ENCODE data around the gene TBCK. TPM values are rescaled to one million over a fixed set of nuclear protein-coding genes. Genes with fewer than 3 reads are reported as not detected.

The TBCK gene
- total RNA-seq, 1 experiment from 2014 or later, result 14.4 TPM

DNA sequence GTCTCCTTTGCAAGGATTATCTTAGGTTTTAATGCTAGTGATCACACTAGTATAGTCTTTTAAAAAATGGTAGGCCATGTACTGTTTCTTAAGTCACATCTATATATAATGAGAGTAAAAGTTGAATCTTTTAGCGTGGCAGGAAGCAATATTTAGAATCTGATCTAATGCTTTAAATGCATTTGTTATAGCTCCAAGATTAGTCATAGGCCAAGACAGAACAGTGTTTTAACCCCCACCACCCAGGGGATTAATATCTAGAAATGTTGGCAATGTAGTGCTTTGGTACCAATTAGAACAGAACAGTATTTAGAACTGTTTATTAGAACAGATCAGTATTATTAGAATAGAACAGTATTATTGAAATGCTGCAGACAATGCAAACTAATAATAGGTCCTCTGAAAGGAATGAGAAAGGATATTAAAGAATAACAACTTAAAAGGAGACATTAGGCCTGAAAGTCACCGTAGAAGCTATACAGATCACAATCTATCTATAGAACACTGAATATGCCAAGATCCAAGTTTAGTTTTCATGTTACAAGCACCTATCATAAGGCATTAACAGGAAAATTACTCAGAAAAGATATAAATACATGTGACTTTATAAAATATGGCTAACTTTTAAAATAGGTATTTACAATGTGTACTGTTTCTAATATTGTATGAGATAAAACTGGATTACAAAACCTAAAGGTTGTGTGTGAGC, 274.6 kb downstream of the TBCK start:
- DNase-seq (ENCODE audit: low spot score), result no peak

DNA sequence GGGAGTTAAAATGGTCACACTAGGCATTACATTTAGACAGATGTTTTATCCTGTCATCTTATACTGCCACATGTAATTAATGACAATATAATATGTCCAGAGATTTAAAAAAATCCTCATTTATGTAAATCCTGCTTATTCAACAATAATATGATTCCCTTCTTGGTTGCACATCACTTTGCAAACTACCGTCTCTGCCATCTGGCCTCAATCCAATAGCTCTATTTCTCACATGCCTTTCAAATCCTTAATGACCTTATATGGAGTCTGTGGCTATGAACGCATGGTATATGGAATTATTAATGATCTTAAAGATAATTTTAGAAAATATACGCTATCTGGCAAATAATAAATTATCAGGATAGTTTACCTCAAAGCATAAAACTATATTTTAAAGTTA, 276.2 kb downstream of the TBCK start:
- DNase-seq (ENCODE audit: low spot score), result no peak

DNA sequence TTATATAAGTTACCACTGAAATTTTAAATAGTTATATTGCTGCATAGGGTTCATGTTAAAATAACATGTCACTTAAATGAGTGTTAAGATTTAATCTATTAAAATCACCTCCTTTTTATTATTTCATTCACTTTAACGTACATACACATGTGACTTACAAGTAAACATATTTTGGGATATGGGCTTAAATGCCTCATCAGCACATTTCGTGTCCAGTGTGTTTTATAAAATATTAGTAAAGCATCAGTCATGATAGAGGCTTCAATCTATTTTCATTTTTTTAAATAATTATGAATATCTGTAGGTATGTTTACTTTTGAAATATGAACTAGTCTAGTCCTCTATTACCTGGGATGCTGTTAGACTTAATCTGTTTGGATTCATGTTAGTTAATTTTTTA, 277.1 kb downstream of the TBCK start:
- DNase-seq (ENCODE audit: low spot score), result no peak

DNA sequence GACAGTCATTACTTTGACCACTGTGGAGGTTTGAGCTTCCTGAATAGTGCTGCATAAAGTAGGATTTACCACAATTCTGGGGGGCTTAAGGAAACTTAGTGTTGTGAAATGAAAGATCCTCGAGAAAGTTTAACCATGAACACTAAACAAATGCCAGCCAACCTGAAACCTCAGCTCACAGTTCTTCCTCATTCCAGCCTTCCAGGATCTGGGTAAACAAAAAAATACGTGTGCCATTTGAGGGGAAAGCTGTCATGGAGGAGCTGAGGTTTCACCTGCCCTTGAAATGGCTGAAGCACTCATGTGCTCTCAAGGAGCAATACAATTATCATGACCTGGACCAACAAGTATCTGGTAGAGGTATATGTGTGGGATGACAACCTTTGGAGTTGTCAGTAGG, 278.0 kb downstream of the TBCK start:
- no peak for DNase-seq (ENCODE audit: low spot score)

DNA sequence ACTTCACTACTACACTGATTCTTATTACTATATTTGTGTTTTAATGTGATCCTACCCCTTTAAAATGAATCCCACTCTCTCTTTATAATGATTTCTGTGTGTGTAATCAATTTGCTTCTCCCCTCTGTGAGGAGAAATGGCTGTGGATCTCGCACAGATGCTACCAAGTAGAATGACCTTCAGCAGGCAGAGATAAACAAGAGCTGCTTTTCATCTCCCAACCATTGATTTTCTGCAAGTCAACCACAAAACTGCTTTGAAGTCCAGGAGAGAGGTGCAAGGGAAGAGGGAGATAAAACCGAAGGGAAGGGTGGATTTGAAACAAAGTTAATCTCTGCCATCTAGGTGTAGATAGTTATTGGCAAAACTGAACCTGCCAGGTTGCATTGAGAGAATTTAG, 279.2 kb downstream of the TBCK start:
- no peak for DNase-seq (ENCODE audit: low spot score)

DNA sequence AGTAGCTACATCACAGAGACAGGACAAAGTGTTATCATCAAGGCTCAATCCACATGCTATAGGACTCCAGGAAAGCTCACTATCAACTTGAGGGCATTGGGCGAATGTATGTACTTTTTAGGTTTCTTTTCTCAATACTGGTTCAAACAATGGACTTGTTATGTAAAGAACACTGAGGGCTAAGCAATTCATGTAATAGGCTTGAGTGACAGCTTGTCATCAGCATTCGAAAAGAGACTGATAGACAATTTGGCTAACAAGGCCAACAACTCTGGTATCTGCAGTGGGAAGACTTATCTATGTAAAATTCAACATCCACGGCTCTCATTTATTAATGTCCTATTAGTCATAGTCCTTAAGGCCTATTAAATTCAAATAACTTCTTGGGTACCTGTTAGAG, 279.7 kb downstream of the TBCK start:
- DNase-seq (ENCODE audit: low spot score), result no peak

DNA sequence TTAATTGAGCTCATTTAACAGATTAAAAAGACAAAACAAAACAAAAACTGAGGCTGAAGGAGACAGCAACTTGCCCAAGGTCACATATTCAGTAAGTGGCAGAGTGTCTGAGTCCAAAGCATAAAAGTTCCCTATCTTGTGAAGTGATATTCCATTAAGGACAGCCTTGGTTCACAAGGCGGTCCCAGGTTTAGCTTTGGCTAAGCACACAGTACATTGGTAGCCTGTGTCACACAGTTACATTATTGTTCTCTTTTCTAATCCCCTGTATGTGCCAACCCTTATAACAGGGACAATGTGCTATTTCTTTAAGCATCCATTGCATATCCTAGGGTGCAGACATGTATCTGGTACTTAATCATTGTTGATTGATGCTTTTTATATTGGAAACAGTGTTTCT, 280.8 kb downstream of the TBCK start:
- DNase-seq (ENCODE audit: low spot score), result no peak

DNA sequence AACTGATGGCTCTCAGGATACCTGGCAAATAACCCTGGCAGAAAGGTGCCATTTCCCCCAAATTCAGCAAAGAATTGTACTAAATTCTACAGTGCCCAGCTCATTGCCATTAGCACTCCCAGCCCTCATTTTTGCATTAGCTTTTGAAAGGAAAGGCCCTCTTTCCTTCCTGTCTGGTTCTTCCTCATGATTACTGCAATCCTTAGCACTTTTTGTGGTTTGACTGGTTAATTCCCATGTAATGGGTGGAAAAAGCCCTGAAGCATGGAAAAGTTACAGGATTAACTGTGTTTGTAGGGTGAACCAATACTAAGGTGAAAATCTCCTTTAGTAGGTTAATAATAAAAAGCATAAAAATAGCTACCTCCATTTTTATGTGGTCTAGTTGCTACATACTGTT, 281.3 kb downstream of the TBCK start:
- DNase-seq (ENCODE audit: low spot score), result no peak

DNA sequence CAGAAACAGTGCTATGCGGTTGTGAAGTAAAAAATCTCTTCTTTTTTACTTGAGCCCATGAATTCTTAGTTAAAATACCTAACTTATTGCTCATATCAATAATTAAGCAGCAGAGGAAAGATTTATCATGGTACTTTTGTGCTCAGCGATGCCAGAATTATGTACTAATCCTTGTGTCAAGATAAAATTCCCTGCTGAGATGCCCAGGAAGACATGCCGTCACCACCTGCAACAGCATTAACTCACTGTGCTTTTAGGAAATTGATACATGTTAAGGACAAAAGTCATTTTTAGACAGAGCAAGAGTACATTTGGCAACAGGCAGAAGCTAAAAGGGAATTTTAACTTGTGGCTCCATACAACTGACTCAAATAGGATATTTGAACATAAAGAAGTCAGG, 281.8 kb downstream of the TBCK start:
- no peak for DNase-seq (ENCODE audit: low spot score)

DNA sequence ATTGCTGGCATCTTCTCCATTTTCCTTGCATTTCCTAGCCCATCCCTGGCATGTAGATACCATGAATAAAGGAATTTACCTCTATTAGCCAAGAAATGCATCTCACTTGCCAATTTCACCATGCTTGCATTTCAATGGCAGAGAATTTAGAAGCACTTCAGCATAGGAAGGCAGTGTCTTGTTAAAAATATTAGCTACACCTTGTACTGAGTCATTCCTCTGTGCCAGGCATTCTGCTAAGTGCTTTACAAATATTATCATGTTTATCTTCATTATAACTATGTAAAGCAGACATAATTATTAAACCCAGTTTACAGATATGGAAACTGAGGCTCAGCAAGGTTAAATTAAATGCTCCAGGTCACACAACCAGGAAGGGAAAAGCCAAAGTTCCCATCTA, 282.5 kb downstream of the TBCK start:
- DNase-seq (ENCODE audit: low spot score), result no peak

DNA sequence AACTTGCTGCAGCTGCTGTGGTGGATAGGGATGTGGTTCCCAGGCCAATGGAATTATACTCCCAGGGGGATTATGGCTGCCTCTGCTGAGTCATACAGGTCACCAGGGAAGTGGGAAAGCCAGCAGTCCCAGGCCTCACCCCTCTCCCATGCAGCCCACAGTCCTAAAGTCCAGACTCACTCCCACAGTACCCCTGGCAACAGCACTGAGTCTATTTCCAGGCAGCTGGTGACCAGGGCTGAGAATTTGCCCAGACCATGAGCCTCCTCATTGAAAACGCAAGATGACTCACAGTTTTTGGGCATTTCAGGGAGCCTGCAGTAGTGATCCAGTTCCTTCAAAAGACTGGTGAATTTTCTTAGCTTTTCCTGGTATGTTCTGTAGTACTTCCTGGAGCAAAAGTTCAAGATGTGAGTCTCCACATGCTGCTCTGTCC, 283.1 kb downstream of the TBCK start:
- DNase-seq (ENCODE audit: low spot score), result peak; percentile 56

DNA sequence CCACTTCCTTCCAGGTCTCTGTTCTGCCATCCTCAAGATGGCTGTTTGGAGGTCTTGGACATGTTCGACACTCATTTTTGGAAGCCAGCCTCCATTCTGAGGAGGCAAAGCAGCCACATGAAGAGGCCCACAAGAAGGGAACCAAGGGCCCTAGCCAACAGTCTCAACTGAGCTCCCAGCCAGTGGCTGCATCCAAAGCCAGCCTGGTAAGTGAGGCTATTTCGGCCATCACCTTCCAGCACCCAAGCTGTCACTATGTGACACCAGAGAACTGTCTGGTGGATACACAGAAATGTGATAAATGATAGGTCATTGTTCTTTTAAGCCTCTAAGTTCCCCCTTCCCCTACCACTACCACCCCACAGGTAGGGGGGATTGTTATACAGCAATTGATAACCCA, 293.6 kb downstream of the TBCK start:
- DNase-seq (ENCODE audit: low spot score), result no peak

DNA sequence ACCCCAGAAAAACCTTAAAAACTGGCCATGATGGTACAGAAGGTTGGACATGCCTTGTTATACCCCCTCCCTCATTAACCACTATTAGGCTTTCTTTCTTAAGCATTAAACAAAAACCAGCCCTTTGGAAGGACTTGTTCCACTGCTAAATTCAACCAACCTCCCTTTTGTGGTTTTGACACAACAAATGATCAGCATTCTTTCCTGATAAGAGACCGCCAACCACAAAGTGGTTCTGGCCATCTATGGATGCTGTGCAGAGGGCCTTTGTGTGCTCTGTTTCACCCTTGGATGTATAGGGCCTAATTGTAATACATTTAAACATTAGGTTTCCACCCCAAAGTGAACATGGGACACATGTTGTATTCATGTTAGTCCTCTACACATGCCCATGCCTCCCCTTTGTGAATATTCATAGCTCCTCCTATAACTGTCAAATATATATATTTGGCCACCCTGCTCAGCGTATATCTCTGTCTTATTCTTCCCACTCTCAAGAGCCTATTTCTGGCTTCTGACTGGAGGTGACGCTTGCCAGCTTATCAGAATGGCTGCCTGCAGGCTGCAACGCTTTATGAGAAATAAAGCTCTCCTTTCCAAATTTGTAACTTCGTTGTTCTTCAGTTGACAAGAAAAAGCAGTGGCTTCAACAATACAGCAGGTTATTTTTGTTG, 294.1 kb downstream of the TBCK start:
- DNase-seq (ENCODE audit: low spot score), result no peak

DNA sequence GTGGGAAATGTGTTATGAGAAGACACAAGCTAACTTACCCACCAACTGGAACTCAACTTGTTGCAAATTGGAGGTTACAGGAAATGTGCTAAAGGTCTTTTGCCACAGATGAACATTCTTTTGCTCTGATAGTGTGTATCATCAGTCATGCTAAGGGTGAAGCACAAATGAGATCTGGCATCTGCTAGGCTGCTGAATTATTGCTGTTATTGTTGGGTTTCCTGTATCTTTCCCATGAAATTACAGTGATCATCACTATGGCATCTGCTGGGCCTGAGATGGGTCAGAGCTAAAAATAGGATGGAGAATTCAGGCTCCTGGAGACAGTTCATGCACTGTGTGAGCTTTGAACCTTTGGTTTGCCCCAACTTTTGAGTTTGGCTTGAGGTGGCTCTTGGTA, 296.2 kb downstream of the TBCK start:
- no peak for DNase-seq (ENCODE audit: low spot score)

DNA sequence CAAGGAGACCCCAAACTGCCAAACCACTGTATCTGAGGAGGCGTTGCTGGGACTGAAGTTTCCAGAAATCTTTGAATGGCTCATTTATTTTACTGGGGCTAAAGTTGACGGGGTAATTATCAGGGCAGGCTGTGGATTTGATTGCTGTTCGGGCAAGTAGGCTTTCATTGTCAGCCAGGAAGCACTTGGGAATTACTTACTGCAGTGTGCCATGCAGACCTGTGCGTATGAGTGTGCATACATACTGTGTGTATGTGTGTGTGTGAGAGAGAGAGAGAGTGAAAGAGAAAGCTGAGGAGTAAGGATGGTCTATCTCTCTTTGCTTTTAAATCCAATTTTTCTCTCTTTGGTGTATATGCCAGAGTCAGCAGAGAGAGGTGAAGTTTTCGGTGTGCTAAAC, 298.0 kb downstream of the TBCK start:
- no peak for DNase-seq (ENCODE audit: low spot score)

DNA sequence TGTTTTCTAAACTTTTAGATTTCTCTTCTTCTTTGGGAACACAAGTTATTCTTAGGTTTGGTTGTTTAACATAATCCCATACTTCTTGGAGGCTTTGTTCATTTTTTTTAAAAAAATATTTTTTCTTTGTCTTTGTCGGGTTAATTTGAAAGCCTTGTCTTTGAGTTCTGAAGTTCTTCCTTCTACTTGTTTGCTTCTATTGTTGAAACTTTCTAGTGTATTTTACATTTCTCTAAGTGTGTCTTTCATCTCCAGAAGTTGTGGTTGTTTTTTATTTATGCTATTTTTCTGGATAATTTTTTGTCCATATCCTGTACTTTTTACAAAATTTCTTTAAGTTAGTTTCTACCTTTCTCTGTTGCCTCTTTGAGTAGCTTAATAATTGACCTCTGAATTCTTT, 304.6 kb downstream of the TBCK start:
- DNase-seq (ENCODE audit: low spot score), result no peak

DNA sequence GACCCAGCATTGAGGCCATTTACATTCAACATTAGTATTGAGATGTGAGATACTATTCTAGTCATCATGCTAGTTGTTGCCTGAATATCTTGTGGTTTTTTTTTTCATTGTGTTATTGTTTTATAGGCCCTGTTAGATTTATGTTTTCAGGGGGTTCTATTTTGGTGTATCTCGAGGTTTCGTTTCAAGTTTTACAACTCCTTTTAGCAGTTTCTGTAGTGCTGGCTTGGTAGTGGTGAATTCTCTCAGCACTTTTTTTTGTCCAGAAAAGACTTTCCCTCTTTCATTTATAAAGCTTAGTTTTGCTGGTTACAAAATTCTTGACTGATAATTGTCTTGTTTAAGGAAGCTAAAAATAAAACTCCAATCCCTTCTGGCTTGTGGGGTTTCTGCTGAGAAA, 305.2 kb downstream of the TBCK start:
- DNase-seq (ENCODE audit: low spot score), result no peak

DNA sequence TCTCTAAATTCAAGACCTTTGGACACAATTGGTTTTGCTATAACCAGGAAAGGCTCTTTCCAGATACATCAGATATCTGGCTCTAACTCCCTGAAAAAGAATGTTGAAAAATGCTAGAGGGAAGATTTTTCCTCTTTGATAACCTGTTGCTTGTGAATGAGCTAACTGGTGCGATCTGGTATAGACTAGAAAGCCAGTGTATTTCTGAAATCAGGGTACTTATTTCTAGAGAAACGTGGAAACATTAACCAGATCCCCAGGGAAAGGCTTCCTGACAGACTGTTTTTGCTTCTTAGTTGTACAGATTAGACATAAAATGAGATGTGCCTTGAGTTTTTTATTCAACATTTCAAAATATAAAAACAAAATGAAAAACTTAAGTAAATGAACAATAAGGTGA, 313.0 kb downstream of the TBCK start:
- no peak for DNase-seq (ENCODE audit: low spot score)

DNA sequence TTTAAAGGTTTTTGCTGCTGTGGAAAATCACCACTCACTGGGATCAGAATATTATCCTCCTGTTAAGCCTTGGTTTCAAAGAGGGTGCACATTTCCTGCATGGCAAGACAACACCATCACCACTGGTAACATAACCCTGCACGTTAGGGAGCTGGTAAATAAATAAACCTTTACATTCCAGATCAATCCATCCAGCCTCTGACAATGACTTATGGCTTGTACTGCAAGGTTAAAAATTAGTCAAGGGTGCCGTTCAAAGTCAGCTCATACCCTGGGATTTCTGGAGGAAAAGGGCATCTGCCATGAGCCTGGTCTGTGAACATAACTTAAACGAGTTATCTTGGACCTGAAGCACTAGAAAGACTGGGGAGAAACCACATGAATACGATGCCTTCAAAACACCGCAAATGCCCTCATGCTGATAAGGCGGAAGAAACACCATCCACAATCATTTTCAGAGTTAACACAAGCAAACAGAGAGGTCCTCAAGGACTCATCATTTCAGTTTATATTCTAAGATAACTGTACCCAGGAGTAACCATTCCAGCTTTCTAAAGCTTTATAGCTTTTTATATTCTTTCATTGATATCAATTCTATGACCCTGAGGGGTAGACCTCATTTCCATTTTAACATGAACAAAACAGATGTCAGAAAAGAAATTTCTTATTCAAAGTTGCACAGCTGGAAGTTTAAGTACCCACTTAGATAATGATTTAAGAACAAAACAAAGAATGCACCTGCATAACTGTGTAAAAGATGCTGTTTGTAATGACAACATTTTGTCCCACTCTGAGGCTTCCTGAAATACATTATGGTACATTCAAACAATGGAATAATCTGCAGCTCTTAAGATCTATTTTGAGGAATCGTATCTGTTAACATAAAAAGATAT, 317.6 kb downstream of the TBCK start:
- DNase-seq (ENCODE audit: low spot score), result no peak

DNA sequence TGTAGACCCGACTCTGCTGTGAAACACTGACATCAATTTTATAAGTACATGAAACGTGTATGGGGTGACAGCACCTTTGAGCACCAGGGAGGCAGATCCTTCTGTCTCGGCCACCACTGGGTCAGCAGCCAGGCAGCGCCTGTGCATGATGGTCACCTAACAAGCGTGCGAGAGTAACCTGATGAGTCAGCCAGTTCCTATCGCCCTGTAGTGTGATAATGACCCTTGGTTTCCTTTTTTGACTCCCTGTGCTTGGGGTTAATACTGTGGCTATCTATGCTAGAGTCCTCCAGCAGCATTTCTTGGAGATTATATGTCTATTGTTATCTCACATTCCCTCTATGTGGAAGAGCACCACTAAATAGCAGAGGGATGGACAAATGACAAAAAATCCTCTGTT, 319.2 kb downstream of the TBCK start:
- DNase-seq (ENCODE audit: low spot score), result no peak

DNA sequence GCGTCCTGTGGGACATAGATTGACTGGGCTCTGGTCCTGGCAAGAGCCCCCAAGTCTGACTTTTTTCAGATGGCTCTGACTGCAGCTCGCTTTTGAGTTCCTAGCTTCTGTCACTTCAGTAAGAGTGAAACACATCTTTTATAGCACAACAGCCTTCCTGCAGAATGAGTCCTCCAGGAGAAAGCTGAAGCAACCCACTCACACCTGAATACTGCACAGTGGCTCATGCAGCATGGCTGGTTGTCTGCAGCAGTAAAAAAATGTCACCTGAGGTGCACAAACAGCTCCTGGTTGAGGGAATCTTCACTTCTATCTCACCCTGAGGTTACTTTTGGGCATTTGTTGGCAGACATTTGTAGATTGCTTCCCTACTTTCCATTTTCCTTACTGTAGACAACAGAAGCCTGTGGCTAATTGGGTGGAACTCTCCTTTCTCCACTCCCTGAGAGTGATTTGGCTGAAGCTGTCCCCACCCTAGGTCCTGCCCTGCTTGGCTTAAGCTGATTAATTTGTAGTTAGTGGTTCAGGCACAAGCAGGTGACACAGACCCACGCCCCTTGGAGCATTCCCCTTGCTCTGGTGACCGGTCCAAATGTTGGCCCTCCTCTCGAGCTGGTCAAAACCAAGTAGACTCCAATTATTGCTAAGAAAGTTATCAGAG, 321.0 kb downstream of the TBCK start:
- no peak for DNase-seq (ENCODE audit: low spot score)

DNA sequence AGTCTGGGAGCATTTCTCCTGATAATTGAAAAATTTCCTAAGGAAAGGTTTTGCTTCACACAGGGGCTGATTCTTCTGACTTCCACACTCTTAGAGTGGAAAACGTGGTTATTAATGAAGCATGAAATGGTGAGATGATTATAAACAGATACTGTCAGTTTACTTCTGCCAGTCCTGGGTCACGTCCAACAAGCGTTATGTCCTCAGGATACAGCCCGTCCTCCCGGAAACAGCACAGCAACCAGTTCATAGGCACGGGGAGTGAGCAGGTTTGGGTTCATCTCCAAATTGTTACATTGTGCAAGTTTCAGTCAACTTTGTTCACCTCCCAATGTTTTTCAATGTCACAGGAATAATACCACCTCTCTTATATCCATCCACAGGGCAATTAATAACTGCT, 321.9 kb downstream of the TBCK start:
- DNase-seq (ENCODE audit: low spot score), result no peak
